ENCODE results near the gene TASOR2.

Gene TASOR2

GRCh38 chr10:5684318-5684970, at the start of gene TASOR2:
TASOR2 (plus strand) TSS chr10:5684838; CDS start chr10:5720643, 35,805 bp downstream.
- H3K27me3 ChIP-seq (ENCODE audit: control insufficient read depth in 2 of 2, insufficient read depth in 2 of 2, low read length in 2 of 2) = no peaks in the 10 kb centered on the region
- peak within 1 kb of the TSS; percentile 91 to 94 for H3K4me3 ChIP-seq (ENCODE audit: low read length in 2 of 2)
- H3K9me3 ChIP-seq (ENCODE audit: control insufficient read depth in 2 of 2, low read length in 2 of 2) = no peaks in the 10 kb centered on the region
- H3K36me3 ChIP-seq (ENCODE audit: control insufficient read depth in 2 of 2, insufficient read depth in 2 of 2, low read length in 2 of 2) = no peaks in the 10 kb centered on the region
- peak within 1 kb of the TSS; percentile 69 to 83 for H3K9ac ChIP-seq (ENCODE audit: low read depth in 1 of 2, low read length in 2 of 2)
- peak within 1 kb of the TSS; percentile 84 to 90 for H3K27ac ChIP-seq (ENCODE audit: low read depth in 2 of 2, low read length in 2 of 2)
- H3K4me1 ChIP-seq (ENCODE audit: control insufficient read depth in 2 of 2, insufficient read depth in 2 of 2, low read length in 2 of 2) = peaks cover 13 to 15% of the 10 kb centered on the region in 2 donors

- no peak overlapping the region for H3K4me3 ChIP-seq (ENCODE audit: low read length in 2 of 2)
- H3K9ac ChIP-seq (ENCODE audit: low read depth in 1 of 2, low read length in 2 of 2) = no peak overlapping the region
- no peaks in the 10 kb centered on the region for H3K9me3 ChIP-seq (ENCODE audit: control insufficient read depth in 2 of 2, low read length in 2 of 2)
- H3K27ac ChIP-seq (ENCODE audit: low read depth in 2 of 2, low read length in 2 of 2) = no peak overlapping the region
- peaks cover 11 to 23% of the 10 kb centered on the region in 2 donors for H3K4me1 ChIP-seq (ENCODE audit: control insufficient read depth in 2 of 2, insufficient read depth in 2 of 2, low read length in 2 of 2)
- H3K27me3 ChIP-seq (ENCODE audit: control insufficient read depth in 2 of 2, insufficient read depth in 2 of 2, low read length in 2 of 2) = no peaks in the 10 kb centered on the region
- H3K36me3 ChIP-seq (ENCODE audit: control insufficient read depth in 2 of 2, insufficient read depth in 2 of 2, low read length in 2 of 2) = peaks cover 7 to 13% of the 10 kb centered on the region in 2 donors
These were observed 49.7 kb upstream of the TASOR2 start for GRCh38 chr10:5634918-5635317.

- peaks cover 0 to 14% of the 10 kb centered on the region in 2 donors for H3K4me1 ChIP-seq (ENCODE audit: control insufficient read depth in 2 of 2, insufficient read depth in 2 of 2, low read length in 2 of 2)
- H3K27ac ChIP-seq (ENCODE audit: low read depth in 2 of 2, low read length in 2 of 2) = no peak overlapping the region
- H3K36me3 ChIP-seq (ENCODE audit: control insufficient read depth in 2 of 2, insufficient read depth in 2 of 2, low read length in 2 of 2) = peaks cover 28 to 31% of the 10 kb centered on the region in 2 donors
- no peaks in the 10 kb centered on the region for H3K9me3 ChIP-seq (ENCODE audit: control insufficient read depth in 2 of 2, low read length in 2 of 2)
- no peak overlapping the region for H3K4me3 ChIP-seq (ENCODE audit: low read length in 2 of 2)
- H3K9ac ChIP-seq (ENCODE audit: low read depth in 1 of 2, low read length in 2 of 2) = no peak overlapping the region
- H3K27me3 ChIP-seq (ENCODE audit: control insufficient read depth in 2 of 2, insufficient read depth in 2 of 2, low read length in 2 of 2) = no peaks in the 10 kb centered on the region
These were observed 46.1 kb upstream of the TASOR2 start for GRCh38 chr10:5638494-5638893.

- Histone ChIP-seq H3K9me3 (ENCODE audit: control insufficient read depth in 2 of 2, low read length in 2 of 2) (no peaks in the 10 kb centered on the region), H3K27ac (ENCODE audit: low read depth in 2 of 2, low read length in 2 of 2) (no peak overlapping the region), H3K27me3 (ENCODE audit: control insufficient read depth in 2 of 2, insufficient read depth in 2 of 2, low read length in 2 of 2) (no peaks in the 10 kb centered on the region), H3K9ac (ENCODE audit: low read depth in 1 of 2, low read length in 2 of 2) (no peak overlapping the region), H3K36me3 (ENCODE audit: control insufficient read depth in 2 of 2, insufficient read depth in 2 of 2, low read length in 2 of 2) (peaks cover 31 to 36% of the 10 kb centered on the region in 2 donors), H3K4me3 (ENCODE audit: low read length in 2 of 2) (no peak overlapping the region), H3K4me1 (ENCODE audit: control insufficient read depth in 2 of 2, insufficient read depth in 2 of 2, low read length in 2 of 2) (peaks cover 0 to 14% of the 10 kb centered on the region in 2 donors)
These were observed 45.6 kb upstream of the TASOR2 start for GRCh38 chr10:5639066-5639465.

GRCh38 chr10:5640036-5640435, 44.6 kb upstream of the TASOR2 start:
- peak overlapping the region in 1 of 2 donors; percentile 38 for H3K9ac ChIP-seq (ENCODE audit: low read depth in 1 of 2, low read length in 2 of 2)
- peaks cover 31 to 37% of the 10 kb centered on the region in 2 donors for H3K36me3 ChIP-seq (ENCODE audit: control insufficient read depth in 2 of 2, insufficient read depth in 2 of 2, low read length in 2 of 2)
- peaks cover 4 to 21% of the 10 kb centered on the region in 2 donors for H3K4me1 ChIP-seq (ENCODE audit: control insufficient read depth in 2 of 2, insufficient read depth in 2 of 2, low read length in 2 of 2)
- no peak overlapping the region for H3K4me3 ChIP-seq (ENCODE audit: low read length in 2 of 2)
- H3K27me3 ChIP-seq (ENCODE audit: control insufficient read depth in 2 of 2, insufficient read depth in 2 of 2, low read length in 2 of 2) = no peaks in the 10 kb centered on the region
- peak overlapping the region in 1 of 2 donors; percentile 59 for H3K27ac ChIP-seq (ENCODE audit: low read depth in 2 of 2, low read length in 2 of 2)
- H3K9me3 ChIP-seq (ENCODE audit: control insufficient read depth in 2 of 2, low read length in 2 of 2) = no peaks in the 10 kb centered on the region

GRCh38 chr10:5640501-5640900, 44.1 kb upstream of the TASOR2 start:
- peaks cover 7 to 24% of the 10 kb centered on the region in 2 donors for H3K4me1 ChIP-seq (ENCODE audit: control insufficient read depth in 2 of 2, insufficient read depth in 2 of 2, low read length in 2 of 2)
- no peaks in the 10 kb centered on the region for H3K9me3 ChIP-seq (ENCODE audit: control insufficient read depth in 2 of 2, low read length in 2 of 2)
- H3K9ac ChIP-seq (ENCODE audit: low read depth in 1 of 2, low read length in 2 of 2) = peak overlapping the region in 1 of 2 donors; percentile 38
- H3K36me3 ChIP-seq (ENCODE audit: control insufficient read depth in 2 of 2, insufficient read depth in 2 of 2, low read length in 2 of 2) = peaks cover 31 to 37% of the 10 kb centered on the region in 2 donors
- H3K27ac ChIP-seq (ENCODE audit: low read depth in 2 of 2, low read length in 2 of 2) = peak overlapping the region in 1 of 2 donors; percentile 59
- H3K4me3 ChIP-seq (ENCODE audit: low read length in 2 of 2) = no peak overlapping the region
- H3K27me3 ChIP-seq (ENCODE audit: control insufficient read depth in 2 of 2, insufficient read depth in 2 of 2, low read length in 2 of 2) = no peaks in the 10 kb centered on the region

GRCh38 chr10:5641501-5641900, 43.1 kb upstream of the TASOR2 start:
- Histone ChIP-seq H3K36me3 (ENCODE audit: control insufficient read depth in 2 of 2, insufficient read depth in 2 of 2, low read length in 2 of 2) (peaks cover 31 to 37% of the 10 kb centered on the region in 2 donors), H3K4me1 (ENCODE audit: control insufficient read depth in 2 of 2, insufficient read depth in 2 of 2, low read length in 2 of 2) (peaks cover 17 to 34% of the 10 kb centered on the region in 2 donors)

GRCh38 chr10:5643346-5644067, 41.1 kb upstream of the TASOR2 start:
- H3K27me3 ChIP-seq (ENCODE audit: control insufficient read depth in 2 of 2, insufficient read depth in 2 of 2, low read length in 2 of 2) = no peaks in the 10 kb centered on the region

More at GRCh38 chr10:5641501-5641900, 43.1 kb upstream of the TASOR2 start:
- Histone ChIP-seq H3K9me3 (ENCODE audit: control insufficient read depth in 2 of 2, low read length in 2 of 2) (no peaks in the 10 kb centered on the region), H3K27ac (ENCODE audit: low read depth in 2 of 2, low read length in 2 of 2) (no peak overlapping the region), H3K9ac (ENCODE audit: low read depth in 1 of 2, low read length in 2 of 2) (no peak overlapping the region), H3K4me3 (ENCODE audit: low read length in 2 of 2) (no peak overlapping the region), H3K27me3 (ENCODE audit: control insufficient read depth in 2 of 2, insufficient read depth in 2 of 2, low read length in 2 of 2) (no peaks in the 10 kb centered on the region)

GRCh38 chr10:5644930-5645329, 39.7 kb upstream of the TASOR2 start:
- peak overlapping the region; percentile 72 to 75 for H3K27ac ChIP-seq (ENCODE audit: low read depth in 2 of 2, low read length in 2 of 2)
- peaks cover 22 to 39% of the 10 kb centered on the region in 2 donors for H3K4me1 ChIP-seq (ENCODE audit: control insufficient read depth in 2 of 2, insufficient read depth in 2 of 2, low read length in 2 of 2)
- H3K4me3 ChIP-seq (ENCODE audit: low read length in 2 of 2) = no peak overlapping the region
- no peaks in the 10 kb centered on the region for H3K9me3 ChIP-seq (ENCODE audit: control insufficient read depth in 2 of 2, low read length in 2 of 2)
- H3K36me3 ChIP-seq (ENCODE audit: control insufficient read depth in 2 of 2, insufficient read depth in 2 of 2, low read length in 2 of 2) = peaks cover 31 to 34% of the 10 kb centered on the region in 2 donors
- peak overlapping the region; percentile 56 to 59 for H3K9ac ChIP-seq (ENCODE audit: low read depth in 1 of 2, low read length in 2 of 2)
- no peaks in the 10 kb centered on the region for H3K27me3 ChIP-seq (ENCODE audit: control insufficient read depth in 2 of 2, insufficient read depth in 2 of 2, low read length in 2 of 2)

More at GRCh38 chr10:5643346-5644067, 41.1 kb upstream of the TASOR2 start:
- Histone ChIP-seq H3K4me3 (ENCODE audit: low read length in 2 of 2) (no peak overlapping the region), H3K9ac (ENCODE audit: low read depth in 1 of 2, low read length in 2 of 2) (no peak overlapping the region), H3K4me1 (ENCODE audit: control insufficient read depth in 2 of 2, insufficient read depth in 2 of 2, low read length in 2 of 2) (peaks cover 22 to 44% of the 10 kb centered on the region in 2 donors), H3K36me3 (ENCODE audit: control insufficient read depth in 2 of 2, insufficient read depth in 2 of 2, low read length in 2 of 2) (peaks cover 36 to 38% of the 10 kb centered on the region in 2 donors), H3K27ac (ENCODE audit: low read depth in 2 of 2, low read length in 2 of 2) (peak overlapping the region in 1 of 2 donors; percentile 35), H3K9me3 (ENCODE audit: control insufficient read depth in 2 of 2, low read length in 2 of 2) (no peaks in the 10 kb centered on the region)

GRCh38 chr10:5645375-5645774, 39.3 kb upstream of the TASOR2 start:
- Histone ChIP-seq H3K4me3 (ENCODE audit: low read length in 2 of 2) (no peak overlapping the region), H3K27ac (ENCODE audit: low read depth in 2 of 2, low read length in 2 of 2) (peak overlapping the region; percentile 68 to 79), H3K9ac (ENCODE audit: low read depth in 1 of 2, low read length in 2 of 2) (peak overlapping the region; percentile 32 to 49), H3K36me3 (ENCODE audit: control insufficient read depth in 2 of 2, insufficient read depth in 2 of 2, low read length in 2 of 2) (peaks cover 26 to 33% of the 10 kb centered on the region in 2 donors), H3K4me1 (ENCODE audit: control insufficient read depth in 2 of 2, insufficient read depth in 2 of 2, low read length in 2 of 2) (peaks cover 22 to 34% of the 10 kb centered on the region in 2 donors), H3K27me3 (ENCODE audit: control insufficient read depth in 2 of 2, insufficient read depth in 2 of 2, low read length in 2 of 2) (no peaks in the 10 kb centered on the region), H3K9me3 (ENCODE audit: control insufficient read depth in 2 of 2, low read length in 2 of 2) (no peaks in the 10 kb centered on the region)
